ENCODE data around the gene PTCH2.

Gene PTCH2

DNA sequence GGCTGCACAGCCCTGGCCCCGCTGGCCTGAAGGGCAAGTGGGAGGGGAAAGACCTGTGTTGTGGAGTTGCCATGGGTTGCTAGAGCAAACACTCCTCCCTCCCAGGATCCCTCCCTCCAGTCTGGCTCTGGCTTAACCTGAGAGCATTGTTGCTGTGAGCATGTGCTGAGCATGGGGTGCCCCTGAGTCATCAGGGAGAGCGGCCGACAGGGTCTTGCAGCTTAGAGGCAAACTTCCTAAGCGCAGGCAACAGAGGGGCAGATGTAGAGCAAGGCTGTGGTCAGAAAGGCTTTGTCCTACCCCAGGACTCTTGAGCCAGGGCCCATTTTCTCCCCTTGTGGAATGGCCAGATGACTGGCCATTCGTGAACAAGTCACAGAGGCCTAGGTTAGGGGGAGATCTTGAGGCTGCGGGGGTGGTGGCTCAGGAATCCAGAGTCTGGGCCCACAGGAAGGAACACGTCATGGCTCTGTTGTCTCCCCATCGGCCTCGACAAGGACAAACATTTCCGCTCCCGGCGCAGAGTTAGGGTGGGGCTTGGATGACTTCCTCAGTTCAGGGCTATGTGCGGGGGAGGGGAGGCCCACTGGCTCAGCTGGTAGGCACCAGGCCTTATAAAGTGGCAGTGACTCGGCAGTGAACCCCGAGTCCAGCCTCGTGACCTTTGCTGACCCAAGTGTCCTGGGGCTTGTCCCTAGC, 35.5 kb downstream of the PTCH2 start:
- Histone ChIP-seq H3K27me3 (ENCODE audit: control insufficient read depth, insufficient read depth, low read length) (no peaks in the 10 kb centered on the region), H3K27ac (ENCODE audit: low read depth, low read length) (peak overlapping the region; percentile 97), H3K4me1 (ENCODE audit: control insufficient read depth, insufficient read depth, low read length) (peaks cover 46% of the 10 kb centered on the region), H3K9ac (ENCODE audit: low read length) (peak overlapping the region; percentile 96), H3K9me3 (ENCODE audit: control insufficient read depth, insufficient read depth, low read depth, low read length) (no peaks in the 10 kb centered on the region), H3K36me3 (ENCODE audit: control insufficient read depth, insufficient read depth, low read length) (peaks cover 36% of the 10 kb centered on the region), H3K4me3 (ENCODE audit: low read depth, low read length) (peak overlapping the region; percentile 20; the same call in 1 of the 2 replicates)

- Histone ChIP-seq H3K9me3 (ENCODE audit: control insufficient read depth, insufficient read depth, low read depth, low read length) (no peaks in the 10 kb centered on the region), H3K27me3 (ENCODE audit: control insufficient read depth, insufficient read depth, low read length) (no peaks in the 10 kb centered on the region), H3K4me3 (ENCODE audit: low read depth, low read length) (peak within 1 kb of the TSS; percentile 20; the same call in 1 of the 2 replicates), H3K4me1 (ENCODE audit: control insufficient read depth, insufficient read depth, low read length) (peaks cover 49% of the 10 kb centered on the region), H3K36me3 (ENCODE audit: control insufficient read depth, insufficient read depth, low read length) (peaks cover 43% of the 10 kb centered on the region), H3K9ac (ENCODE audit: low read length) (peak within 1 kb of the TSS; percentile 96), H3K27ac (ENCODE audit: low read depth, low read length) (peak within 1 kb of the TSS; percentile 97)
Measured at GRCh38 chr1:44806704-44807363, 36.2 kb downstream of the PTCH2 start, which contains the start of gene DYNLT4. DYNLT4 (minus strand) TSS chr1:44807351; CDS start chr1:44806668, 683 bp downstream.

DNA sequence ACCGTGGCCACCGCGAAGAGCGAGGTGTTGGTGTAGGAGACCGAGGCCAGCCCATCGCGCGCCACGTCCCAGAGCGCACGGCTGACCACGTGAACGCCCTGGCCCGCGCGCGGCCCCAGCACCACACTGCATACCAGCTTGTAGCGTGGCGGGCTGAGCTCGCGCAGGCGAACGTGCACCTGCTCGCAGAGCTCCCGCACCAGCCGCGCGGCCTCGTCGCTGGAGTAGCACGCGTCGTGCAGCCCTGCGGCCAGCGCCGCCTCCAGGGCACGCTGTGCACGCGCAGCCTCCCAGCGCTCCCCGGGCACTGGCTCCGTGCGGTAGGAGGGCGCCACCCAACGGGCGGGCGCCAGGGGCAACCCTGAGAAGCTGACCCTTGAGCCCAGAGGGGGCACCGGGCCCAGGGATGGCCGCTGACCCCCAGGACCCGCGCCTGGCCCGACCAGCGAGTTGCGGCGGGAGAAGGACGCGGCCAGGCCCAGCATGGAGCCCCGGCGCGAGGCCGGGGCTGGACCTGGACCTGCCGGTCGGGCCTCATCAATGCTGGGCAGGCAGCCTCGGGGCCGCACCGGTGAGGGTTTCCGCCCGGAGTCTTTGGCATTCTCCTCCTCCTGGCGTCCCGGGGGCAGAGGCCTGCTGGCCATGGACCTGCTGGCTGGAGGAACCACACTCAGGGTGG, 36.9 kb downstream of the PTCH2 start:
- Histone ChIP-seq H3K4me3 (ENCODE audit: low read depth, low read length) (no peak overlapping the region), H3K9ac (ENCODE audit: low read length) (peak overlapping the region; percentile 96), H3K27me3 (ENCODE audit: control insufficient read depth, insufficient read depth, low read length) (no peaks in the 10 kb centered on the region), H3K36me3 (ENCODE audit: control insufficient read depth, insufficient read depth, low read length) (peaks cover 44% of the 10 kb centered on the region), H3K9me3 (ENCODE audit: control insufficient read depth, insufficient read depth, low read depth, low read length) (no peaks in the 10 kb centered on the region), H3K27ac (ENCODE audit: low read depth, low read length) (peak overlapping the region; percentile 97), H3K4me1 (ENCODE audit: control insufficient read depth, insufficient read depth, low read length) (peaks cover 44% of the 10 kb centered on the region)

DNA sequence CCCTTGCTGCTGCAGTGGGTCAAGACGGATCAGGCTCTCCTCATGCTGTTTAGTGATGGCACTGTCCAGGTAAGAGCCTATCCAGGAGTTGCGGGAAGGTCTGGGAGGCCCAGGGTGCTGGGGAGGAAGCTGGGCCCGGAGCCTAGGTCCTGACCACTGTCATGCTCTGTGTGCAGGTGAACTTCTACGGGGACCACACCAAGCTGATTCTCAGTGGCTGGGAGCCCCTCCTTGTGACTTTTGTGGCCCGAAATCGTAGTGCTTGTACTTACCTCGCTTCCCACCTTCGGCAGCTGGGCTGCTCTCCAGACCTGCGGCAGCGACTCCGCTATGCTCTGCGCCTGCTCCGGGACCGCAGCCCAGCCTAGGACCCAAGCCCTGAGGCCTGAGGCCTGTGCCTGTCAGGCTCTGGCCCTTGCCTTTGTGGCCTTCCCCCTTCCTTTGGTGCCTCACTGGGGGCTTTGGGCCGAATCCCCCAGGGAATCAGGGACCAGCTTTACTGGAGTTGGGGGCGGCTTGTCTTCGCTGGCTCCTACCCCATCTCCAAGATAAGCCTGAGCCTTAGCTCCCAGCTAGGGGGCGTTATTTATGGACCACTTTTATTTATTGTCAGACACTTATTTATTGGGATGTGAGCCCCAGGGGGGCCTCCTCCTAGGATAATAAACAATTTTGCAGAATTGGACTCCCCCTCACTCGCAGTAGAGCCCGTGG, 37.6 kb downstream of the PTCH2 start:
- H3K9ac ChIP-seq (ENCODE audit: low read length) = no peak overlapping the region
- H3K4me3 ChIP-seq (ENCODE audit: low read depth, low read length) = no peak overlapping the region
- peaks cover 46% of the 10 kb centered on the region for H3K4me1 ChIP-seq (ENCODE audit: control insufficient read depth, insufficient read depth, low read length)
- no peaks in the 10 kb centered on the region for H3K9me3 ChIP-seq (ENCODE audit: control insufficient read depth, insufficient read depth, low read depth, low read length)
- H3K36me3 ChIP-seq (ENCODE audit: control insufficient read depth, insufficient read depth, low read length) = peaks cover 44% of the 10 kb centered on the region
- H3K27me3 ChIP-seq (ENCODE audit: control insufficient read depth, insufficient read depth, low read length) = 0 out of 2 replicates have a peak, but pooled peaks cover 2% of the 10 kb centered on the region
- H3K27ac ChIP-seq (ENCODE audit: low read depth, low read length) = no peak overlapping the region

DNA sequence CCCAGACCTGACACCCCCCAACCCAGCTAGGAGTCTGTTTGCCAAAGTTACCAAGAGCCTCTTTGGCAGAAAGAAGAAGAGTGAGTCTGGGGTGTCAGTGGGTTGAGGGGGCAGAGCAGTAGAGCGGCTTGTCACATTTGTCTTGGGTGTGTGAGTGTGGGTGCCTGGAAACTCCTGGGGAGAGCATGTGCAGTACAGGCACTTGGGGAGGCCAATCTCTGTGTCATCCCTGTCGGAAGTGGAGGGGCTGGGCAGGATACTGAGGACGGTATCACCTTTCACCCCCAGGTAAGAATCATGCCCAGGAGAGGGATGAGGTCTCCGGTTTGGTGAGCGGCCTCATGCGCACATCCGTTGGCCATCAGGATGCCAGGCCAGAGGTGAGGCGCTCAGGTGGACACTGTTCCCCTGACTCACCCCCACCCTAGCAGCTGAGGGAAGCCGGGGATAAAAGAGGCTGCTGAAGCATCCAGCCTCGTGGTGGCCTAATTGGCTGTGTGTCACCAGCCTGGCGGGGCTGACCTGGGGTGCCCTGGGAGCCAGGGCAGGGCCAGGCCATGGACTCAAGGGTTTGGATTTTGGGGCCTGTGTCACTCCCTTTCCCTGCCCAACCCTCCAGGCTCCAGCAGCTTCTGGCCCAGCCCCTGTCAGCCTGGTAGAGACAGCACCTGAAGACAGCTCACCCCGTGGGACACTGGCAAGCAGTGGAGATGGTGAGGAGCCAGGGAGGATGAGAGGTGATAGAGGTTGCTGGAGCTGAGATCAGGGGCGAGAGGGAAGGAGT, 39.5 kb downstream of the PTCH2 start:
- Histone ChIP-seq H3K4me1 (ENCODE audit: control insufficient read depth, insufficient read depth, low read length) (peaks cover 38% of the 10 kb centered on the region), H3K27ac (ENCODE audit: low read depth, low read length) (no peak overlapping the region), H3K27me3 (ENCODE audit: control insufficient read depth, insufficient read depth, low read length) (0 out of 2 replicates have a peak, but pooled peaks cover 2% of the 10 kb centered on the region)

DNA sequence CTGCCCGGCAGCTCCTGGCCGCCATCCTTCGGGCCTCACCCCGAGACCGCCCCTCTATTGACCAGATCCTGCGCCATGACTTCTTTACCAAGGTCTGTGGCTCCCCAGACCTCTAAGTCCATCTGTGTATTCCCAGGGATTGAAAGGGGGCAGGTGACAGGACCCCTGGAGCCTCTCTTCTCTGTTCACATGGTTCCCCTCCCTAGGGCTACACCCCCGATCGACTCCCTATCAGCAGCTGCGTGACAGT, 40.1 kb downstream of the PTCH2 start:
- no peak overlapping the region for H3K4me3 ChIP-seq (ENCODE audit: low read depth, low read length)
- no peaks in the 10 kb centered on the region for H3K9me3 ChIP-seq (ENCODE audit: control insufficient read depth, insufficient read depth, low read depth, low read length)
- no peak overlapping the region for H3K27ac ChIP-seq (ENCODE audit: low read depth, low read length)
- H3K36me3 ChIP-seq (ENCODE audit: control insufficient read depth, insufficient read depth, low read length) = peaks cover 44% of the 10 kb centered on the region
- H3K9ac ChIP-seq (ENCODE audit: low read length) = no peak overlapping the region
- H3K4me1 ChIP-seq (ENCODE audit: control insufficient read depth, insufficient read depth, low read length) = peaks cover 37% of the 10 kb centered on the region
- H3K27me3 ChIP-seq (ENCODE audit: control insufficient read depth, insufficient read depth, low read length) = 0 out of 2 replicates have a peak, but pooled peaks cover 2% of the 10 kb centered on the region

More for the DNA sequence above, 39.5 kb downstream of the PTCH2 start:
- Histone ChIP-seq H3K36me3 (ENCODE audit: control insufficient read depth, insufficient read depth, low read length) (peaks cover 44% of the 10 kb centered on the region), H3K4me3 (ENCODE audit: low read depth, low read length) (no peak overlapping the region), H3K9me3 (ENCODE audit: control insufficient read depth, insufficient read depth, low read depth, low read length) (no peaks in the 10 kb centered on the region), H3K9ac (ENCODE audit: low read length) (no peak overlapping the region)

- peaks cover 32% of the 10 kb centered on the region for H3K4me1 ChIP-seq (ENCODE audit: control insufficient read depth, insufficient read depth, low read length)
- 0 out of 2 replicates have a peak, but pooled peaks cover 2% of the 10 kb centered on the region for H3K27me3 ChIP-seq (ENCODE audit: control insufficient read depth, insufficient read depth, low read length)
- H3K9ac ChIP-seq (ENCODE audit: low read length) = no peak overlapping the region
- H3K27ac ChIP-seq (ENCODE audit: low read depth, low read length) = no peak overlapping the region
- H3K9me3 ChIP-seq (ENCODE audit: control insufficient read depth, insufficient read depth, low read depth, low read length) = no peaks in the 10 kb centered on the region
- H3K36me3 ChIP-seq (ENCODE audit: control insufficient read depth, insufficient read depth, low read length) = peaks cover 44% of the 10 kb centered on the region
- H3K4me3 ChIP-seq (ENCODE audit: low read depth, low read length) = peak overlapping the region; percentile 23; the same call in 1 of the 2 replicates
Measured at GRCh38 chr1:44802306-44803061, 40.6 kb downstream of the PTCH2 start.

- H3K9me3 ChIP-seq (ENCODE audit: control insufficient read depth, insufficient read depth, low read depth, low read length) = no peaks in the 10 kb centered on the region
- 0 out of 2 replicates have a peak, but pooled peaks cover 2% of the 10 kb centered on the region for H3K27me3 ChIP-seq (ENCODE audit: control insufficient read depth, insufficient read depth, low read length)
- H3K4me1 ChIP-seq (ENCODE audit: control insufficient read depth, insufficient read depth, low read length) = peaks cover 24% of the 10 kb centered on the region; the same call in 1 of the 2 replicates
- H3K27ac ChIP-seq (ENCODE audit: low read depth, low read length) = no peak overlapping the region
- H3K9ac ChIP-seq (ENCODE audit: low read length) = no peak overlapping the region
- peaks cover 42% of the 10 kb centered on the region for H3K36me3 ChIP-seq (ENCODE audit: control insufficient read depth, insufficient read depth, low read length)
- peak overlapping the region; percentile 23; the same call in 1 of the 2 replicates for H3K4me3 ChIP-seq (ENCODE audit: low read depth, low read length)
Measured at GRCh38 chr1:44801491-44802305, 41.4 kb downstream of the PTCH2 start.
